PC-9 (cell line): Measurements from ENCODE around the gene C6orf141. TPM values are rescaled to one million over a fixed set of nuclear protein-coding genes. Genes with fewer than 3 reads are reported as not detected.
A peak's percentile ranks its signal among the peaks of the same experiment; 100 is the strongest.

Source experiments
- BruUV-seq: library from RNA; stranded (reverse); fragments of 400-500 nt; replicated peaks from 2 replicates; lab custom pipeline; 2021; lab: Mats Ljungman, UMichigan
- CTCF ChIA-PET: fragments of 300-600 bp; sonication (Branson Sonifier 250); formaldehyde crosslinking; loops from one replicate; lab custom pipeline; 2022; ENCODE audit warnings: antibody characterized with exemption; lab: Charles Lee
- POLR2A ChIA-PET: fragments of 300-600 bp; sonication (Branson Sonifier 250); formaldehyde crosslinking; loops from one replicate; lab custom pipeline; 2022; ENCODE audit warnings: antibody characterized with exemption; ENCODE audit not compliant: unreplicated experiment; lab: Charles Lee
- DNase-seq, 2 experiments: peaks; one replicate each; pipeline versions ENCODE4 v3.0.0 to v3.0.0-alpha.2; 2015 to 2022; ENCODE audit warnings: mixed read lengths in 1 of 2
- H2AFZ ChIP-seq: fragments of 200-600 bp; sonication (generic); 2 replicates; pipeline ENCODE4 v1.8.1; 2017; ENCODE audit warnings: antibody characterized with exemption
- H3F3A ChIP-seq: fragments of 200-600 bp; sonication (generic); 2 replicates; pipeline ENCODE4 v1.8.1; 2017; ENCODE audit warnings: antibody characterized with exemption, mild to moderate bottlenecking, low read depth; ENCODE audit not compliant: insufficient read depth
- H3K27ac ChIP-seq: fragments of 200-600 bp; sonication (generic); 2 replicates; pipeline ENCODE4 v1.6.1; 2016; ENCODE audit warnings: mixed run types
- H3K27me3 ChIP-seq: fragments of 200-600 bp; sonication (generic); 2 replicates; pipeline ENCODE4 v1.6.1; 2016; ENCODE audit warnings: low read depth, mixed run types; ENCODE audit not compliant: insufficient read depth
- H3K36me3 ChIP-seq: fragments of 200-600 bp; sonication (generic); 2 replicates; pipeline ENCODE4 v1.6.1; 2016; ENCODE audit warnings: low read depth, mixed run types
- H3K4me1 ChIP-seq: fragments of 200-600 bp; sonication (generic); replicated peaks from 2 replicates; pipeline ENCODE4 v1.6.1; 2016; ENCODE audit warnings: mixed run types; ENCODE audit not compliant: insufficient read depth
- H3K4me2 ChIP-seq: fragments of 200-600 bp; sonication (generic); 2 replicates; pipeline ENCODE4 v1.6.1; 2017; ENCODE audit warnings: mixed run types
- H3K4me3 ChIP-seq: fragments of 200-600 bp; sonication (generic); 2 replicates; pipeline ENCODE4 v1.6.1; 2016; ENCODE audit warnings: mixed run types
- H3K79me2 ChIP-seq: fragments of 200-600 bp; sonication (generic); 2 replicates; pipeline ENCODE4 v1.6.1; 2017; ENCODE audit warnings: low read depth, mixed run types
- H3K9me2 ChIP-seq: fragments of 200-600 bp; sonication (generic); 2 replicates; pipeline ENCODE4 v1.8.1; 2017; ENCODE audit warnings: mild to moderate bottlenecking; ENCODE audit not compliant: insufficient read depth
- H3K9me3 ChIP-seq: fragments of 200-600 bp; sonication (generic); 2 replicates; pipeline ENCODE4 v1.8.1; 2016; ENCODE audit warnings: low read depth; ENCODE audit not compliant: insufficient read depth
- H4K20me1 ChIP-seq: fragments of 200-600 bp; sonication (generic); 2 replicates; pipeline ENCODE4 v1.8.1; 2017; ENCODE audit not compliant: insufficient read depth
- CTCF ChIP-seq: fragments of 200-600 bp; sonication (generic); conservative IDR thresholded peaks from 2 replicates; pipeline ENCODE4 v1.6.1; 2017; ENCODE audit warnings: mixed run types, antibody characterized with exemption, mild to moderate bottlenecking, moderate library complexity
- EZH2 ChIP-seq: fragments of 200-600 bp; sonication (generic); IDR thresholded peaks from 2 replicates; pipeline ENCODE4 v1.8.0; 2017; ENCODE audit warnings: antibody characterized with exemption, low read depth
- intact Hi-C: fragments of 100-400 bp; cut with micrococcal nuclease; formaldehyde crosslinking; loops from one replicate; pipeline ENCODE4 v1.10.0; 2022; ENCODE audit not compliant: unreplicated experiment
- total RNA-seq: library from RNA; stranded (reverse); gene quantifications from 2 replicates; pipeline ENCODE4 v1.2.3, GENCODE V29; 2021

The C6orf141 gene
- total RNA-seq, 1 experiment from 2014 or later = 21.9 TPM

GRCh38 chr6:49509342-49509741 is 41.1 kb upstream of the C6orf141 start:
- no peaks in the 10 kb centered on the region for H3K36me3 ChIP-seq
- no peaks in the 10 kb centered on the region for H3K9me2 ChIP-seq
- BruUV-seq = no TSS peak
- H4K20me1 ChIP-seq = no peaks in the 10 kb centered on the region
- H3K4me1 ChIP-seq = no peaks in the 10 kb centered on the region
- H3K4me3 ChIP-seq = no peak overlapping the region
- H3K4me2 ChIP-seq = no peak overlapping the region
- ChIA-PET POLR2A (no interaction called here), CTCF (no interaction called here)
- no peaks in the 10 kb centered on the region; the same call in 1 of the 2 replicates for H3K9me3 ChIP-seq
- no peak for DNase-seq
- intact Hi-C loops = no loop called here
- no peak overlapping the region for H3K27ac ChIP-seq
- H3F3A ChIP-seq = no peaks in the 10 kb centered on the region
- no peaks in the 10 kb centered on the region for H3K79me2 ChIP-seq
- H2AFZ ChIP-seq = no peak overlapping the region
- H3K27me3 ChIP-seq = no peaks in the 10 kb centered on the region
- TF ChIP-seq CTCF (no peak), EZH2 (no peak)

DNA sequence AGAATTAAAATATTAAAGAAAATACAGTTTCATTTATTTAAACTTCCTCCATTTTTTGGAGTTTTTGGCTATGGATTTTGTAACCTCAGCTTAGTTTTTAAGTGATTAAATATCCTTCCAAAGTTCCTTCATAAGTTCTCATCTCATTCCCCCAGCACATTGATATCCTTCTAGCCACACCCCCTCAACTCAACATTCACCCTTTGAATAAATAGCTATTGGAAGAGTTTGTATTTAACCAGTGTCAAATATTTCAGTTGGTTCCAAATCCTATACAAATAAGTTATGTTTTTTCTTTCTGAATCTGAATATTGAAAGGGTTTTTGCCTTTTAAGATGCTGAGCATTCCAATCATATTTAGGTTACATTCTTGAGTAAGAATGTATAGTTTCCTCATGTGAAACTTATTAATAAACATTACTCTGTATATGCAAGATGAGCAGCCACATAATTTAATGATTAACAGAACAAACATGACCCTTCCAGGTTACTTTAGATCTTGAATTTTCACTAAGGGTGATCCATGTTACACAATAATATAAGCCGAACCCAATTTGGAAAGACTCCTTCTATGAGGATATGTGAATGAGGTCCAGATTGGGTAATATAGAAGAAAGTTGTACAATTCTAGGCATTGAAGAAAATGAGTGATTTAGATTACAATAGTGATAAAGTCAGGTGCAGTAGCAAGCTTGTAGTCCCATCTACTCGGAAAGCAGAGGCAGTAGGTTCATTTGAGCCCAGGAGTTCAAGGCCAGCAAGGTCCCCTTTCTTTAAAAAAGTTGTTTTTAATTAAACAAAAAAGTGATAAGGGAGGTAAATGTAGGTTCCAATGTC is 37.1 kb upstream of the C6orf141 start:
- H3K79me2 ChIP-seq = no peaks in the 10 kb centered on the region

More for the DNA sequence above, 37.1 kb upstream of the C6orf141 start:
- peak in 1 of 2 experiments; percentile 58 for DNase-seq
- H3F3A ChIP-seq = no peaks in the 10 kb centered on the region
- no peak overlapping the region for H3K4me2 ChIP-seq
- H3K27me3 ChIP-seq = no peaks in the 10 kb centered on the region
- H3K9me3 ChIP-seq = no peaks in the 10 kb centered on the region; the same call in 1 of the 2 replicates
- no TSS peak for BruUV-seq
- ChIA-PET CTCF (no interaction called here), POLR2A (interaction anchor here (0.6 kb wide), 1 partner anchor 83 kb away, joined by 5 read pairs; no protein-coding TSS in a partner anchor)
- TF ChIP-seq CTCF (no peak), EZH2 (no peak)
- H2AFZ ChIP-seq = no peak overlapping the region
- no peaks in the 10 kb centered on the region for H3K9me2 ChIP-seq
- no peak overlapping the region for H3K4me3 ChIP-seq
- no peaks in the 10 kb centered on the region for H3K4me1 ChIP-seq
- intact Hi-C loops = no loop called here
- no peaks in the 10 kb centered on the region for H4K20me1 ChIP-seq
- no peak overlapping the region for H3K27ac ChIP-seq
- no peaks in the 10 kb centered on the region for H3K36me3 ChIP-seq
